ENCODE measurements around the gene CDKN1C.
"Not testable (repeated sequence)": the region's sequence is repeated elsewhere in the genome, so short reads cannot be mapped to it uniquely, and the experiment has no call there.

Gene CDKN1C

DNA sequence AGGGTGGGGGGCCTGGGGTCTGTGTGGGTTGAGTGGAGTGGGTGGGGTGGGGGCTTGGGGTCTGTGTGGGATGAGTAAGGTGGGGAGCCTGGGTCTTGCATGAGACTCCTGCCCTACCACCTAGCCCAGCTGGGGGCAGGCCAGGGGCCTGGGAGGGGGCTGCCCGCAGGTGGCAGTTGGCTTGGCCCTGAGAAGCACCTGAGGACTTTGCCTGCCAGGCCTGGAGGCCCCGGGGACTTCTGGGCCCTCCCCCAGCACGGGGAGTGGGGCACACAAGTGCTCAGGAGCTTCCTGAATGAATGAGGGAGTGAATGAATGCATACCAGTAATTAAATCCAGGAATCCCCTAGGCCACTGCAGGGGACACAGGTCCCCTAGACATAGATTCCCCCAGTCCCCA, 37.1 kb upstream of the CDKN1C start:
- DNase-seq: no peak

DNA sequence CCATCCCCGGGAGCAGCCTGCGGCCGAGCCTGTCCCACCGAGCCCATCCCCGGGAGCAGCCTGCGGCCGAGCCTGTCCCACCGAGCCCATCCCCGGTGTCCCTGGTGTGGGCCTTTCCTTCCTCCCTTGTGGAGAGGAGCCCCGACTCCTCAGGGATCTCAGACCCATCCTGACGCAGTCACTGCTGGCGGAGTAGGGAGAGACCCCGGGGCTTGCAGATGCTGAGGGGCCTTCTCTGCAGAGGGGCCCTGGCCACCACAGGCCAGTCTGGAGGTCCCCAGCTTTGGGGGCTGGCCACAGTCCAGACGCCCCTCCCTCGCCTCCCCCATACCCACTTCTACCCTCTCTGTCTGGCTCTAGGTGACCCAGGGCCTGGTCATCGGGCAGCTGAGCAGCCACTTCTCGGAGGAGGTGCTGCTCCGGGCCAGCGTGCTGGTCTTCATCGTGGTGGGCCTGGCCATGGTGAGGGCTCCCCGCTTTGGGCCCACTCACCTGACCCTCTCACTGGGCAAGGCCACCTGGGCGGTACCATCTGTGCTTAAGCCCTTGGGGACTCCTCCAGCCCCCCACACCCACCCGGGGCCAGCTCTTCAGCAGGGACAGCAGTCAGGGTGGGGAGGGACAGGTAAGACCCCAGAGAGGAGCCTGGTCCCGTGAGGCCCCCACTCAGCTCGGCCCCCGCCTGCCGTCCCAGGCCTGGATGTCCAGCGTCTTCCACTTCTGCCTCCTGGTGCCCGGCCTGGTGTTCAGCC, 36.3 kb upstream of the CDKN1C start:
- no peak for DNase-seq

DNA sequence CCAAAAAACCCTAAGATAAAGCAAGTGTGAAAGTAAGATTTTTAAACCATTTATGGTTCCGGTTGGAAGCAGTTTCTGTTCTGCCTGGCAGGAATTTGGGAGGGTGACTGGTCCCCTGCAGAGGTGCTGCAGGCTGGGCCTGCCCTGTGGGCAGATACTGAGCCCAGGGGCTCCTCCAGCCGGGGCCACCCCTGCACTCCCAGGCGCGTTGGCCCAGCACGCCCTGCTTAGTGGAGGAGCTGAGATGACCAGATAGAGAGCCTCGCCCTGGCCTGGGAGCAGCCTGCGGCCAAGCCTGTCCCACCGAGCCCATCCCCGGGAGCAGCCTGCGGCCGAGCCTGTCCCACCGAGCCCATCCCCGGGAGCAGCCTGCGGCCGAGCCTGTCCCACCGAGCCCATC, 35.7 kb upstream of the CDKN1C start:
- no peak for DNase-seq

DNA sequence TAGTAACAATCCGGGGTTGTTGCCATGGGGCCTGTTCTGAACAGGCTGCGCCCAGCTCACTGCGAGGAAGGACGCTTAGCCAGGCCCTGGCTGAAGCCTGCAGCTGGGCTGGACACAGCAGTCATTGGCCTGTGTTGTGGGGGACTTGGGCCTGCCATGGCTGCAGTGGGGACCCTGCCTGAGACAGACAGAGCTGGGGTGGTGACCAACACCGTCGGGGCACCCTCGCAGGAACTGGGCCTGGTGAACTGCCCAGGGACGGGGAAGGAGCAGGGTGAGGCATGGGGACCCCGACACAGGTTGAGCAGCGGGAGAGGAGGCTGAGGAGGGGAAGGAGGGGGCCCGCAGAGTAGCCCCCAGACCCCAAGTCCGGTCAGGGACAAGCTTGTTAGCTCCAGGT, 34.8 kb upstream of the CDKN1C start:
- DNase-seq: no peak

DNA sequence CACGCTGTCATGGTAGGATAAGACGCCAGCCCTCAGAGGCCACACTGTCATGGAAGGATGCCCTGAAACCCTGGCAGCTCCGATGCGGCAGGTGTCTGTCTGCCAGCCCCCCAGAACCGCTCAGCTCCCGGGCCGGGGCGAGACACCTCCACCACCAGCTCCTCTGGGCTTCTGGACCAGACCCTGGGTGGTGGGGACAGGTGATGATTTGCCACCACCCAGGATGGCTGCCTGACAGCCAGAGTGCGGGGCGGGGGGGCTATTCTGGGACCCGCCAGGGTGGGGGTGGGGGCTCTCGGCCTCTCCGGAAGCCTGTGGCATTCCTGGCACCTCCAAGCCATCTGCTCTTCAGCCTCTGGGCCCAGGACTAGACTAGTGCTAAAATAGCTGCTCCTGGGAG, 34.3 kb upstream of the CDKN1C start:
- no peak for DNase-seq

DNA sequence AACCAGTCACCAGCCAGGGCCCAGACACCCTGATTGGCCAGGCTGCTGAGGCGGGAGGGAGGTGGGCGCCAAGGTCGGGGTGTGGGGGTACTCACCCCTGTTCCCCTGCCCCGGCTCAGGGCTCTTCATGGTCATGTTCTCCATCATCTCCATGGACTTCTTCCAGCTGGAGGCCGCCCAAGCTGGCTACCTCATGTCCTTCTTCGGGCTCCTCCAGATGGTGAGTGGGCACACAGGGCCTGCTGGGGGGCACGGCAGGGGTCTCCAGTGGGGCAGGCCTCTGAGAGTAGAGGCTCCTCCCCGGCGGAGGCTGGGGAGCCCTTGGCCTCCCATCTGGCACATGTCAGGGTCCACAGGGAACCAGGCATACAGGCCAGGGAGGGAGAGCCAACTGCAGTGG, 33.6 kb upstream of the CDKN1C start:
- no peak for DNase-seq

DNA sequence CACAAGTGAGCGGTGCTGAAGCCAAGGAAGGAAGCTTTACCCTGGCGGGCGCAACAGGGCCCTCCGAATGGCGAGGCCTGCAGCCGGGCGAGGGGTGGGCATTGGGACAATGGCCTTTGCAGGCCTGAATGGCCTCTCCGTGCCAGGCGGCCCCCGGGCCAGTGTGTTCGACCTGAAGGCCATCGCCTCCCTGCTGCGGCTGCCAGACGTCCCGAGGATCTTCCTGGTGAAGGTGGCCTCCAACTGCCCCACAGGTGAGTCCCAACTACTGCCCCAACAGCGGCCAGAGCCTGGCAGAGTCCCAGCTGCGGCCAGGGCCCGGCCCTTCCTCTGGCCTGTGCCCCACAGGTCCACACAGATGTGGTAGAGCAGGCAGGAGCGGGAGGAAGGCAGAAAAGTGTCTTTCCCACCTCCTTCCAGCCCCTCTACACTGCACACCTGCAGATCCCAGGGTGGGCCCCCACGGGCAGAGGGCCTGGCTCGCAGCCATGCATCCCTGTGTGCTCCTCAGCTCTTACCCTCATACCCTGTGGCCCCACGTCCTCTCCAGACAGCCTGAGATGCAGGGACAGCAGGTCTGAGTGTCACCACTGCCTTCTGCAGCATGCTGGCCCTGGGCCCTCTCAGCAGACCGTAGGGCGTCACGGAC, 32.4 kb upstream of the CDKN1C start:
- no peak for DNase-seq

DNA sequence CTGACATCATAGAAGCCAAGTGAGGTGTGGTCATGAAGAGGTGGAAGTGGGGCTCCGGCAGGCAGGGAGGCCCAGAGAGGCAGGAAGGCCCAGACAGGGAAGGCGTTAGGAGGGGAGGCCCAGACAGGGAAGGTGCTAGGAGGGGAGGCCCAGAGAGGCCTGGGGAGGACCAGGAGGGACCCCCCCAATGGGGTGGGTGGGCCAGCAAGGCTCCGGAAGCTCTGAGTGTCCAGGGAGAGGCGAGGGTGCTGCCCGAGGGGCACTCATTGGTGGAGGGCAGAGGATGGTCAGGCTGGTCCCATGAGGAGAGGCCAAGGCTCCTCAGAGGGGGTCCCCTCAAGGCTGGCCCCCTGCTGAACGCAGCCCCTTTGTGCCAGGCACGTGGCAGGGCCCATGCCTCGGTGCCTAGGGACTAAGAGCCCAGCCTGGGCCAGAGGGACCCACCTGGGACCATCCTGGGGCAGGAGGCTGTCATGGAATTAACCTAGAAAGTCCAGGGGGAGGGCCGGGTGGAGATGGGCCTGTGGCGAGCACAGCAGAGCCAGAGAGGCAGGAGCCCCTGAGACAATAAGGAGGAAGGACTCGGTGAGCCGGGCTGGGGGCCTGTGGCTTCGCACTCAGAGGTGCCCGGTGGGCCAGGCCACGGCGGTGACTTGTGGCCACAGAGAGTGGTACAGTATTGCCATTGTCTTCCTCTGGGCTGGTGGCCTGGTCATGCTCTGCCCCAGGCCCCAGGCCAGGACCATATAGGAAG, 31.5 kb upstream of the CDKN1C start:
- no peak for DNase-seq

DNA sequence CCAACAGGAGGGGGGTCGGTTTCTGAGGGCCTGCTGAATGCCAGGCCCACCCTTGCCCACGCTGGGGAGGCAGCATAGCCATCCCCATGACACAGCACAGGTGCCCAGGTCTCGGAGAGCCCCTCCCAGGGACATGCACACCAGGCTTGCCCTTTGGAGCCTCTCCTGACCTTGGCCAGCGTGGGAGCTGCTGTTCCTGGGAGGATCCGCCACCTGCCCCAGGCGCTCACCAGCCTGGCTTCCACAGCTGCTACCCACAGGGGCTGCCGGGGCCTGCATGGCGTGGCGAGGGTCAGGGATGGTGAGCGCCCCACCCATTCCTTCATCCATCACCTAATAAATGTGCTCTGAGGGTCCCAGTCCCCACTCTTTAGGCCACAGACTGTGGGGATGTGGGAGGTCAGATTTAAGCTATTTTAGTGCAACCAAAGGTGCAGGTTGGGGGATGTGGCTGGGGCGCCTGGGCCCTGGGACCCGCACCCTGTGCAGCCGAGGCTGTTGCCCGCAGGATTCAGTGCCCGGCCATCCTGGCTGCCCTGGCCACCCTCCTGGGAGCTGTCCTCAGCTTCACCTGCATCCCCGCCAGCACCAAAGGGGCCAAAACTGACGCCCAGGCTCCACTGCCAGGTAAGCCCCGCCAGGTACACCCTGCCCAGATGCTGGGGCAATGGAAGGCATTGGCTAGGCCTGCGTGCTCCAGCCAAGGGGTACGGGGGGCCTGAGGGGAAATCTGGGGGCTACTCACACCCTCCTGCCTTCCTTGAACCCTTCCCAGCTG, 30.7 kb upstream of the CDKN1C start:
- no peak for DNase-seq

DNA sequence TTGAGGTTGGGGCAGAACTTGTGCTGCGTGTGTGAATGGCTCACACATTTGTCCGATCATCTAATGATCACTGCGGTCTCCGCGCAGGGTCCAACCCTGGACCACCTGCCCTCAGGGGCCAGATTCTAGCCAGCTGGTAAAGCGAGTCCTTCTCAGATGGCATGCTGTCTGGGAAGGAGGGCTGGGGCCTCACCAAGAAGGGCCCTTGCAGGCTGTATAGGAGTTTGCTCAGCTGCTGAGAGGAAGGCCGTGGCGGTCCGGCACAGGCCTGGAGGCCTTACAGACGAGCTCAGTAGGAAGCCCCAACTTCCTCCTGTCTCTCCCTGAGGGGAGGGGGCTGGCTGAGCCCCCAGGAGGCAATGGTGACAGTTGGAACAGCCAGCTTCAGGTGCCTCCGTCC, 29.9 kb upstream of the CDKN1C start:
- no peak for DNase-seq

DNA sequence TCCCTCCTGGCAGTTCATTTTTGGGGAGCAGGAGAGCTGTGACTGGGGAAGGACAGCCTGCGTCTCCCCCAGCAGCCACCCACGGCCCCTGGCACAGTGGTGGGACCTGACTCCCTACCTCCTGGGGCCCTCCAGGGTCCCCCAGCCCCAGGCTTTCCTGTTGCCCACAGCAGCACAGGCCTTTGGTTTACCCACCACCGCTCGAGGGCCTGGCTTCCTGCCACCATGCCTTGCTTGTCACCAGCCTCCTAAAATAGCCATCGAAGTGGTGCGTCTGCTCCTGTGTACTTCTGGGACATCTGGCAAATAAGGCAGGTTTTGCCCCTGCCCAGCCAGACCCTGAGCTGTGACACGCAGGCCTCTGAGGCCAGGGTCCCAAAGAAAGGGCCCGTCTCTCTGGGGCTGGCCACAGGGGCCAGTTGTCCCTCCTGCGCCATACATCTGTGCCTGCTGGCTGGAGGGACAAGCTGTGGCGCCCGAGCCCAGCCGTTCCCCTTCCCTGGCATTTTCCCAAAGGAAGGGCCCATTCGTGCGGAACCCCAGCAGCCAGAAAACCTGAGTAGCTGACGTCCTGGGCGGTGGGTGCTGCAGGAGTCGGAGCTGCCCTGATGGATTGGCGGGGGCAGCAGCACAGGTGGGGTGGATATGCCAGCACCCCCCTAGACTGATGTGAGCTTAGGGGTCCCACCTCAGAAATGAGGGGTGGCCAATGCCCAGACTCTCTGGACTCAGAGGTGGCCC, 29.1 kb upstream of the CDKN1C start:
- DNase-seq: no peak

DNA sequence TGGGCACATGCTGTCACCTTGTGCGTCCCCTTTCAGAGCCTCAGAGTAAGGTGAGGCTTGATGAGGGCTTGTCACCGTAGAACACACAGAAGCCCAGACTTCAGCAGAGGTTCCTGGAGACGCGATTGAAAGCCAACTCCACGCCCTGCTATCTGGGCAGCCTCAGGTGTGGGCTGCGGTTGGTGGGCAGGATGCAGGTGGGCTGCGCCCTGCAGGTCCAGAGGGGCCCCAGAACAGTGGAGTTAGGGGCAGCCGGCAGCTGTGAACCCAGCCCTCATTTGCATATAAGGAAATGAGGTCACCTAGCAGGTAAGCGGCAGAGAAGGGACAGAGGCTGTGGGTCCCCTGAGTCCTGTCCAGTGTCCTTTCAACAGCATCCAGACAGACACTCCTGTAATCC, 28.2 kb upstream of the CDKN1C start:
- no peak for DNase-seq

DNA sequence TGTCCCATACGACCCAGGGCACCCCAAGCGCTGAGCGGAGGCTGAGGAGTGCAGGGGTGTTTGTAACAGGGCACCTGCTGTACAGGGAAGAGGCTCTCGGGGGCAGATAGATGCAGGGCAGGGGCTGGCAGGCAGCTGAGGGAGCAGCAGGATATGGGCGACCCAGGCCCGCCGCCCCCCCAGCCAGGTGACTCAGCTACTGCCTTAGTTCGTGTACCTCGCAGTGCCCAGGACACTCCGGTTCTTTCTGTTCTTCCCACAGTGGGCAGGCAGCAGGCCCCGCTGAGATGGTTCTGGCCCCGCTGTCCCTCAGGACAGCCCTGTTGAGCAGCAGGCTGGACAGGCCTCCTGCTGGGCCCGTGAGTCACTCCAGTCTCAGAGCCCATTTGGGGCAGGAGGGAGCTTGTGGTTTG, 27.4 kb upstream of the CDKN1C start:
- DNase-seq: no peak

DNA sequence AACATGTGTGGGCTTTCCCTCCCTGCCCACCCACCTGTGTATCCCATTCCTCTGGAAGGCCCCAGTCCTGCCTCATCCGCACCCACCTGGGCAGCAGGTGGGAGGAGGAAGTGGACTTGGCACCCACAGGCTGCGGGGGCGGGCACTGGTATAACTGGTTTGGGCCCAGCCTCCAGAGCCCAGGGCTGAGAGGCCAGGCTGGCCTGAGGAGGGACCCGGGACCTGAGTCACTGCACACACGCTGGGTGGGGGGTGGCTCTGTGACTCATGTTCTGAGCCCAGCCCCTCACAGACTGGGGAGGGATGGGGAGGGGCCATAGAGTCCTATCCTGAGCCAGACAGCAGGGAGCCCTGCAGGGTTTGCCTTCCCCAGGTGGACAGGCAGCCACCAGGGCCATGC, 26.9 kb upstream of the CDKN1C start:
- DNase-seq: no peak

DNA sequence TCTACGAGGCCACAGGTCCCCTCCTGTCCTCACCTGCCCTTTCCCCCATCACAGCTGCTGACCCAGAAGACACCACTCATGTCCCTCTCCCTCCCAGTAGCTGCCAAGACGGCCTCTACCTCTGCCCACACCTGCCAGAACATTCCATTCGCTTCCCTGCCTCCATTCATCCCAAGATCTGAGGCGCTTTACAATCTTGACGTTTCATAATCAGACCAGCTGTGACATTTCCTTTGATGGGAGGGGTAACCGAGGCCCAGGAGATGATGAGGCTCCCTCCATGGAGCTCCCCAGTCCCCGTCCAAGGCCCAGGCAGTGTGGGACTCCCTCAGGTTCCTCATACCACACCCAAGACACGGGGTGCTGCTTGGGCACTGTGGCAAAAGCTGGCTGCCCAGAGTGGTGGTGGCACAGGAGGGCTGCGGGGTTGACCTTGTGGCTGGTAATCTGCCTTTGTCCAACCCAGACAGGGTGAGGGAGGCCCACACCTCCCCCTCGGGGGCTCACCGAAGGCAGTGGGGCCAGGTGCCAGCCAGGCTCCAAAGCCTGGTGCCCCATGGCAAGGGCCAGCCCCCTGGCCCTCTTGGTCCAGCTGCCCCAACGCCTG, 26.3 kb upstream of the CDKN1C start:
- no peak for DNase-seq

DNA sequence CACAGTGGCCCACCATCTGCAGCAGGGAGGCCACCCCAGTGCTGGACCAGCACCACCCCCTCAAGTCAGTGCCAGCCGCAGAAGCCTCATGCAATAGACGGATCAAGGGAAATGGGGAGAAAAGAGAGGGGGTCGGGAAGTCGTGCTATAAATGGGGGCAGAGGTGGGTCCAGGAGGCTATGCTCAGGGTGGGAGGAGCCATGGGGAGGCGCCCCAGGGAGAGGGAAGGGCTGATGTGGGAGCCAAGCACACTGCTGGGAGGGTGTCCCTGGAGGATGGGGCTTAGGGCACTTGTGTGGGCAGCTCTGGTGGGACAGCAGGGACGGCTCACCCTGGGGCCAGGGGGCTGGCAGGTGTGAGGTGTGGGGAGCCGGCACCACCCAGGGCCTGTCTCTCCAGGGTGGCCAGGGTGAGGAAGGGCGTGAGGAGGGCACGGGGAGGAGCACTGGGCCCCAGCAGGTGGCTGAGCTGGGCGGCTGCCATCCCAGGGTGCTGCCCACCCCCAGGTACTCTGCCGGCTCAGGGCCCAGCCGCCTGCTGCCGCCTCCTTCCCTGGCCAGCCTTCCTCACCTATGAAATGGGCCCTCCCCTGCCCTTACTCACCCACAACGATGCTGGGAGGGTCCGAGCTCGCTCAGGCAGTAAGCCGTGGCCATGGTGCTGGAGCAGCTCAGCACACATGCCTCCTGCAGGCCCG, 25.7 kb upstream of the CDKN1C start:
- no peak for DNase-seq

DNA sequence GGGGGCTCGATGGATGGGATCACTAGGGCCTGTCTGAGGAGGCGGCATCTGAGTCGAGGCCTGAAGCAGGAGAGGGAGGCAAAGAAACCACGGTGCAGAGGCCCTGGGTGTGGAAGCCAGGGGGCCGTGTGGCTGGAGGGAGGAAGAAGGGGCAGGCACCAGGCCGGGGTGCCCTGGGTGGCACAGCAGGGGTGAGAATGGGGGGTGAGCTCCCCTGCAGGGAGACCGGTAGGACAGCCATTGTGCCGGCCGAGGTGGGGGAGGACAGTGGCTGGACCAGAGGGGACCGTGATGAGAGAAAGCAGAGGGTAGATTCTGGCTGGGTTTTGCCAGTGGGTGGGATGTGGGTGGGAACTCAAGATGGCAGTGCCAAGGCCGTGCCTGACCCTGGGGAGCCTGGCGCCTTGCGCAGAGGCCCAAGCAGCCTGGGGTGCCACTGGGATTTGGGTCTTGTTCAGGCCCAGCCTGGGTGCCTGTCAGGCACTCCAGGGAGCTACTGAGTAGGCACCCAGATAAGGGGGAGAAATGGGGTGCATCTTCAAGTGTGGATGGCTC, 24.9 kb upstream of the CDKN1C start:
- DNase-seq: no peak

DNA sequence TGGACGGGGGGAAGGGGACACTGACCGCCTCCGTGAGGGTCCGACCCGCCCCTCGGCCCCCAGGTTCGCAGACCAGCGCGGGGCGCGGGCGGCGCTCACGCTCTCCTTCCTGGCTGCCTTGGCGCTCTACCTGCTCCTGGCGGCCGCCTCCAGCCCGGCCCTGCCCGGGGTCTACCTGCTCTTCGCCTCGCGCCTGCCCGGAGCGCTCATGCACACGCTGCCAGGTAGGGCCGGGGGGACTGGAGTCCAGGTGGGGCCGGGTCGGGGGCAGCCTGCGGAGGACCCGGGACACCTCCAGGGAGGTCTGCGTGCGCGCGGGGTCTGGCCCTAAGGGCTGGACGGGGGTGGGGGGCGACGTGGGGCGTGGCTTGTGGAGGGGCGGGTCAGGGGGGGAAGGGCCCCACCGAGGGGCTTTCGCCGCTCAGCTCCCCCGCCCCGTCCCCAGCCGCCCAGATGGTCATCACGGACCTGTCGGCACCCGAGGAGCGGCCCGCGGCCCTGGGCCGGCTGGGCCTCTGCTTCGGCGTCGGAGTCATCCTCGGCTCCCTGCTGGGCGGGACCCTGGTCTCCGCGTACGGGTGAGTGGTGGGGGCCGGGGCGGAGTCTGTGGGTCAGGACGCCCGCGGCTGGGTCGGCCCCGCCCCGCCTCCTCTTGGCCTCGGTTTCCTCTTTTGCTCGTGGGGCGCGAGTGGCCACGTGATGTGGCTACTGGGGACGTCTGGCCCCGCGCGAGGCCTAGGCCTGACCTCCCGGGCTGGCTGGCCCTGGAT, 23.7 kb upstream of the CDKN1C start:
- DNase-seq: no peak

DNA sequence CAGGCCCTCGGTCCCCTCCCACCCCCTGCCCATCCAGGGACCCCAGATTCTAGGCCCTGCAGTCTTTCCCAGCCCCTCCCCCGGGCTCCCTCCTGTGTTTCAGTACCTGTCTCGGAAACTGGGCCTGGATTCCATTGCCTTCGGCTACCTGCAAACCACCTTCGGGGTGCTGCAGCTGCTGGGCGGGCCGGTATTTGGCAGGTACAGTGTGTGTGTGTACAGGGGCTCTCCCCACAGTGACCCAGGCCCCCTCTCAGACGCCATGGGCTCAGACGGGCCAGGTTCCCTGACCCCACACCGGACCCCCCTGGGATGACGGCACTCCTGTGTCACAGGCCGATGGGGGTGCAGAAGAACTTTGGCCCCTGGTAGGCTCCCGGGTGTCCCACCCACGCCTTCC, 22.6 kb upstream of the CDKN1C start:
- no peak for DNase-seq

DNA sequence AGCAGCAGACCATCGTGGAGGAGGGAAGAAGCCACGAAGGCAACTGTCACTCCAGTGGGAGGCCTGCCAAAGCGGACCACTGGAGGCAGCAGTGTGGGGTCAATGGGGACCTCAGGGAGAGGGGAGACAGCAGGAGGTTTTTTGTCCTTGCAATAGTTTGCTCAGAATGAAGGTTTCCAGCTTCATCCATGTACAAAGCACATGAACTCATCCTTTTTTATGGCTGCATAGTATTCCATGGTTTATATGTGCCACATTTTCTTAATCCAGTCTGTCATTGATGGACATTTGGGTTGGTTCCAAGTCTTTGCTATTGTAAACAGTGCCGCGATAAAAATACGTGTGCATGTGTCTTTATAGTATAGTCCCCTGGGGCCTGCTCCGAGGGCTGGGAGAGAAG, 19.7 kb upstream of the CDKN1C start:
- DNase-seq: not testable (repeated sequence)
